ENCODE measurements around the gene ZNF134. TPM values are rescaled to one million over a fixed set of nuclear protein-coding genes. Genes with fewer than 3 reads are reported as not detected.

Gene ZNF134
- total RNA-seq, 2 experiments from 2014 or later = 7.7 to 11.1 TPM

GRCh38 chr19:57583521-57584416 lies 30.3 kb upstream of the ZNF134 start, which contains the start of gene ZIK1:
Gene ZIK1 (plus strand): TSS chr19:57584145. CDS start chr19:57584357, 212 bp downstream.
- no peaks in the 10 kb centered on the region for H3K9me2 ChIP-seq (ENCODE audit: insufficient read depth, low read length)
- H3K79me2 ChIP-seq (ENCODE audit: insufficient read depth, low read depth, low read length) = no peaks in the 10 kb centered on the region
- no peak within 1 kb of the TSS for H3K4me3 ChIP-seq (ENCODE audit: low read depth, low read length, poor library complexity, severe bottlenecking)
- H4K20me1 ChIP-seq (ENCODE audit: insufficient read depth, low read length) = no peaks in the 10 kb centered on the region
- no peaks in the 10 kb centered on the region for H3K4me1 ChIP-seq (ENCODE audit: insufficient read depth, low read length, poor library complexity, severe bottlenecking)
- ChIA-PET CTCF (ENCODE audit: unreplicated experiment) (no interaction called here), POLR2A (no interaction called here)
- intact Hi-C loops (cut with micrococcal nuclease; ENCODE audit: unreplicated experiment) = no loop called here
- H3K27ac ChIP-seq (ENCODE audit: low read depth, low read length, poor library complexity, severe bottlenecking) = no peak within 1 kb of the TSS
- TF ChIP-seq CTCF (conservative IDR thresholded peaks at IDR 0.05; ENCODE audit: low read length) (no peak), EZH2phosphoT487 (IDR thresholded peaks at IDR 0.05; ENCODE audit: borderline replicate concordance, low read depth, low read length) (no peak)
- no TSS peak for BruUV-seq (replicated peaks)
- no peak for DNase-seq (ENCODE audit: low spot score)
- H3K9me3 ChIP-seq (ENCODE audit: low read length) = peaks cover 15% of the 10 kb centered on the region
- H2AFZ ChIP-seq (ENCODE audit: low read length) = no peak within 1 kb of the TSS
- no peaks in the 10 kb centered on the region for H3K36me3 ChIP-seq (ENCODE audit: insufficient read depth, low read length)
- no peak within 1 kb of the TSS for H3K4me2 ChIP-seq (ENCODE audit: low read length)

- intact Hi-C loops (cut with micrococcal nuclease; ENCODE audit: unreplicated experiment) = no loop called here
- DNase-seq (ENCODE audit: low spot score) = no peak
- no peaks in the 10 kb centered on the region for H3K4me1 ChIP-seq (ENCODE audit: insufficient read depth, low read length, poor library complexity, severe bottlenecking)
- ChIA-PET POLR2A (no interaction called here), CTCF (ENCODE audit: unreplicated experiment) (no interaction called here)
- H3K4me3 ChIP-seq (ENCODE audit: low read depth, low read length, poor library complexity, severe bottlenecking) = no peak overlapping the region
- H3K79me2 ChIP-seq (ENCODE audit: insufficient read depth, low read depth, low read length) = no peaks in the 10 kb centered on the region
- no peaks in the 10 kb centered on the region for H3K9me2 ChIP-seq (ENCODE audit: insufficient read depth, low read length)
- TF ChIP-seq EZH2phosphoT487 (IDR thresholded peaks at IDR 0.05; ENCODE audit: borderline replicate concordance, low read depth, low read length) (no peak), CTCF (conservative IDR thresholded peaks at IDR 0.05; ENCODE audit: low read length) (no peak)
- H3K9me3 ChIP-seq (ENCODE audit: low read length) = no peaks in the 10 kb centered on the region
- no peak overlapping the region for H2AFZ ChIP-seq (ENCODE audit: low read length)
- H3K4me2 ChIP-seq (ENCODE audit: low read length) = no peak overlapping the region
- H3K36me3 ChIP-seq (ENCODE audit: insufficient read depth, low read length) = no peaks in the 10 kb centered on the region
- H3K27ac ChIP-seq (ENCODE audit: low read depth, low read length, poor library complexity, severe bottlenecking) = no peak overlapping the region
- BruUV-seq (replicated peaks) = no TSS peak
- H4K20me1 ChIP-seq (ENCODE audit: insufficient read depth, low read length) = no peaks in the 10 kb centered on the region
These were observed 26.5 kb upstream of the ZNF134 start for GRCh38 chr19:57587529-57587928.

GRCh38 chr19:57599377-57599760 lies 14.7 kb upstream of the ZNF134 start:
- Histone ChIP-seq H3K36me3 (ENCODE audit: insufficient read depth, low read length) (peaks cover 29% of the 10 kb centered on the region), H3K9me2 (ENCODE audit: insufficient read depth, low read length) (no peaks in the 10 kb centered on the region), H4K20me1 (ENCODE audit: insufficient read depth, low read length) (no peaks in the 10 kb centered on the region), H3K9me3 (ENCODE audit: low read length) (peaks cover 10% of the 10 kb centered on the region; the same call in 1 of the 2 replicates), H3K4me3 (ENCODE audit: low read depth, low read length, poor library complexity, severe bottlenecking) (peak overlapping the region; percentile 81), H3K4me1 (ENCODE audit: insufficient read depth, low read length, poor library complexity, severe bottlenecking) (peaks cover 15% of the 10 kb centered on the region), H3K79me2 (ENCODE audit: insufficient read depth, low read depth, low read length) (no peaks in the 10 kb centered on the region), H2AFZ (ENCODE audit: low read length) (peak overlapping the region; percentile 95), H3K27ac (ENCODE audit: low read depth, low read length, poor library complexity, severe bottlenecking) (no peak overlapping the region), H3K4me2 (ENCODE audit: low read length) (peak overlapping the region; percentile 73)
- ChIA-PET CTCF (ENCODE audit: unreplicated experiment) (no interaction called here), POLR2A (interaction anchor here (0.8 kb wide), 1 partner anchor 11 kb away, joined by 3 read pairs; no protein-coding TSS in a partner anchor)
- BruUV-seq (replicated peaks) = no TSS peak
- TF ChIP-seq CTCF (conservative IDR thresholded peaks at IDR 0.05; ENCODE audit: low read length) = no peak
- TF ChIP-seq EZH2phosphoT487 (IDR thresholded peaks at IDR 0.05; ENCODE audit: borderline replicate concordance, low read depth, low read length) = no peak
- intact Hi-C loops (cut with micrococcal nuclease; ENCODE audit: unreplicated experiment) = no loop called here
- DNase-seq (ENCODE audit: low spot score) = no peak

All from OCI-LY7 (cell line).